Inferior parietal cortex (tissue), 1 donor: ENCODE data around the gene IL1R1.

Source experiments
- DNase-seq: peaks from one replicate; pipeline ENCODE4 v3.0.0-alpha.2; 2016; ENCODE audit errors: extremely low spot score

IL1R1 gene

GRCh38 chr2:102171946-102172345, 29.4 kb downstream of the IL1R1 start:
- no peak for DNase-seq

- no peak for DNase-seq
Observed at GRCh38 chr2:102172745-102173144, 30.2 kb downstream of the IL1R1 start.

- DNase-seq: no peak
Observed at GRCh38 chr2:102176172-102176571, 33.6 kb downstream of the IL1R1 start.

GRCh38 chr2:102177814-102178478, 35.4 kb downstream of the IL1R1 start:
- no peak for DNase-seq

GRCh38 chr2:102179061-102179460, 36.5 kb downstream of the IL1R1 start:
- DNase-seq: no peak

GRCh38 chr2:102179788-102180686, 37.5 kb downstream of the IL1R1 start:
- no peak for DNase-seq

GRCh38 chr2:102180687-102180999, 38.1 kb downstream of the IL1R1 start:
- no peak for DNase-seq

- no peak for DNase-seq
Observed at GRCh38 chr2:102181376-102181775, 38.8 kb downstream of the IL1R1 start.

- no peak for DNase-seq
Observed at GRCh38 chr2:102181919-102182635, 39.5 kb downstream of the IL1R1 start.

GRCh38 chr2:102184018-102184417, 41.5 kb downstream of the IL1R1 start:
- DNase-seq: no peak

- DNase-seq: no peak
Observed at GRCh38 chr2:102184568-102184967, 42.0 kb downstream of the IL1R1 start.

GRCh38 chr2:102185347-102185746, 42.8 kb downstream of the IL1R1 start:
- no peak for DNase-seq

- no peak for DNase-seq
Observed at GRCh38 chr2:102186791-102187495, 44.4 kb downstream of the IL1R1 start, which contains the start of gene IL1RL2. Gene IL1RL2 (plus strand): TSS chr2:102187023. CDS start chr2:102187868, 845 bp downstream.

- DNase-seq: peak; percentile 37
Observed at GRCh38 chr2:102187496-102188150, 45.1 kb downstream of the IL1R1 start.

- DNase-seq: no peak
Observed at GRCh38 chr2:102190430-102191107, 48.0 kb downstream of the IL1R1 start.

- no peak for DNase-seq
Observed at GRCh38 chr2:102191501-102191900, 49.0 kb downstream of the IL1R1 start.

- no peak for DNase-seq
Observed at GRCh38 chr2:102193074-102193473, 50.5 kb downstream of the IL1R1 start.

GRCh38 chr2:102194609-102195268, 52.2 kb downstream of the IL1R1 start:
- no peak for DNase-seq

- DNase-seq: no peak
Observed at GRCh38 chr2:102197389-102198137, 55.0 kb downstream of the IL1R1 start.
